CD14-positive monocyte (primary cell): ENCODE results near the gene DDR1. TPM values are rescaled to one million over a fixed set of nuclear protein-coding genes. Genes with fewer than 3 reads are reported as not detected.

Experiments
- DNase-seq, 3 donors: peaks; one replicate each; pipeline ENCODE4 v3.0.0-alpha.2; 2011 to 2022
- H2AFZ ChIP-seq: 2 replicates; pipeline ENCODE4 v1.6.0; 2012; ENCODE audit warnings: mild to moderate bottlenecking, low read depth, low read length, inconsistent platforms; ENCODE audit not compliant: insufficient read depth, poor library complexity, severe bottlenecking
- H3K27ac ChIP-seq, 2 donors: 1 replicate in 1 of 2; 2 replicates in 1 of 2; pipeline ENCODE4 v1.5.1; 2012 to 2013; ENCODE audit warnings: low read length in 2 of 2, control low read depth in 1 of 2, inconsistent platforms in 1 of 2, low read depth in 1 of 2, mild to moderate bottlenecking in 1 of 2
- H3K27me3 ChIP-seq, 2 donors: one replicate each; pipeline versions ENCODE4 v1.6.0 to v1.6.1; 2011 to 2013; ENCODE audit warnings: low read length in 2 of 2; ENCODE audit not compliant: control insufficient read depth in 2 of 2, insufficient read depth in 2 of 2
- H3K36me3 ChIP-seq, 2 donors: replicated peaks in 1 of 2; 1 replicate in 1 of 2; 2 replicates in 1 of 2; pipeline versions ENCODE4 v1.5.1 to v1.6.1; 2012 to 2013; ENCODE audit warnings: low read length in 2 of 2, control low read depth in 1 of 2, inconsistent platforms in 1 of 2, mild to moderate bottlenecking in 1 of 2; ENCODE audit not compliant: insufficient read depth in 2 of 2, control insufficient read depth in 1 of 2
- H3K4me1 ChIP-seq, 2 donors: 1 replicate in 1 of 2; 2 replicates in 1 of 2; pipeline versions ENCODE4 v1.5.1 to v1.6.1; 2012 to 2013; ENCODE audit warnings: low read length in 2 of 2, control low read depth in 1 of 2, inconsistent platforms in 1 of 2, mild to moderate bottlenecking in 1 of 2, moderate library complexity in 1 of 2; ENCODE audit not compliant: insufficient read depth in 2 of 2, control insufficient read depth in 1 of 2
- H3K4me2 ChIP-seq: replicated peaks from 2 replicates; pipeline ENCODE3; 2012; ENCODE audit warnings: low read length, moderate library complexity, mild to moderate bottlenecking; ENCODE audit not compliant: poor library complexity, severe bottlenecking; ENCODE audit errors: extremely low read depth
- H3K4me3 ChIP-seq, 3 experiments: fragments of 200-600 bp in 1 of 3; sonication (generic) in 1 of 3; replicated peaks in 1 of 3; 1 replicate in 2 of 3; 2 replicates in 1 of 3; pipeline ENCODE4 v1.5.1; 2011 to 2013; ENCODE audit warnings: low read length in 3 of 3, mild to moderate bottlenecking in 3 of 3, control low read depth in 2 of 3, low read depth in 2 of 3, inconsistent platforms in 1 of 3, moderate library complexity in 1 of 3
- H3K79me2 ChIP-seq: 2 replicates; pipeline ENCODE4 v1.6.0; 2012; ENCODE audit warnings: mild to moderate bottlenecking, control low read depth, inconsistent platforms, low read length, moderate library complexity; ENCODE audit not compliant: insufficient read depth
- H3K9ac ChIP-seq: 2 replicates; pipeline ENCODE4 v1.6.0; 2017; ENCODE audit warnings: low read length, mild to moderate bottlenecking; ENCODE audit not compliant: insufficient read depth, poor library complexity, severe bottlenecking
- H3K9me3 ChIP-seq, 2 donors: replicated peaks in 1 of 2; 1 replicate in 1 of 2; 2 replicates in 1 of 2; pipeline versions ENCODE4 v1.5.1 to v1.6.1; 2012 to 2013; ENCODE audit warnings: low read length in 2 of 2, control low read depth in 1 of 2; ENCODE audit not compliant: control insufficient read depth in 1 of 2, insufficient read depth in 1 of 2
- H4K20me1 ChIP-seq: 2 replicates; pipeline ENCODE4 v1.6.0; 2012; ENCODE audit warnings: mild to moderate bottlenecking, low read length, control low read depth, moderate library complexity; ENCODE audit not compliant: insufficient read depth
- H3K27ac Mint-ChIP-seq, 7 donors: one replicate each; pipeline ENCODE4 v1.8.0; 2020; ENCODE audit warnings: mild to moderate bottlenecking in 7 of 7, mixed read lengths in 7 of 7, moderate library complexity in 6 of 7, inconsistent platforms in 2 of 7
- H3K27me3 Mint-ChIP-seq, 3 donors: one replicate each; pipeline ENCODE4 v1.8.0; 2021 to 2022; ENCODE audit warnings: low read depth in 3 of 3, mild to moderate bottlenecking in 3 of 3, mixed read lengths in 3 of 3, moderate library complexity in 3 of 3, inconsistent platforms in 1 of 3
- H3K36me3 Mint-ChIP-seq, 2 donors: one replicate each; pipeline ENCODE4 v1.8.0; 2020; ENCODE audit warnings: mixed read lengths in 2 of 2, inconsistent platforms in 1 of 2, mild to moderate bottlenecking in 1 of 2
- H3K4me1 Mint-ChIP-seq: one replicate; pipeline ENCODE4 v1.8.0; 2020; ENCODE audit warnings: mild to moderate bottlenecking, mixed read lengths
- H3K4me3 Mint-ChIP-seq, 2 donors: one replicate each; pipeline ENCODE4 v1.8.0; 2020; ENCODE audit warnings: mild to moderate bottlenecking in 2 of 2, mixed read lengths in 2 of 2, moderate library complexity in 1 of 2
- H3K9me3 Mint-ChIP-seq, 7 donors: one replicate each; pipeline ENCODE4 v1.8.0; 2020 to 2022; ENCODE audit warnings: mixed read lengths in 7 of 7, mild to moderate bottlenecking in 6 of 7, moderate library complexity in 6 of 7, inconsistent platforms in 2 of 7
- WGBS: methylation state at CpG from one replicate; pipeline ENCODE4 v1.1.5; 2013; ENCODE audit warnings: missing lambda C conversion rate; ENCODE audit not compliant: insufficient coverage; 5-methylcytosine and 5-hydroxymethylcytosine counted together
- intact Hi-C, 2 donors: fragments of 100-400 bp; cut with micrococcal nuclease; formaldehyde crosslinking; loops; one replicate each; pipeline versions ENCODE4 v1.15.0 to v1.15.1; 2023
- polyA plus RNA-seq, 3 donors: library from polyadenylated mRNA; depleted of rRNA in 1 of 3; unstranded in 2 of 3; stranded (reverse) in 1 of 3; fragments of 300-500 nt in 2 of 3; fragments of >200 nt in 1 of 3; fragmentation: Illumina TruSeq in 2 of 3; gene quantifications; 1 replicate in 2 of 3; 2 replicates in 1 of 3; pipeline ENCODE4 v1.2.3, GENCODE V29; 2012 to 2021
- TF ChIP-seq, protein P1 (sequence below): fragments of 200-600 bp; IDR thresholded peaks from one replicate; pipeline ENCODE4 v1.8.0; 2022; ENCODE audit warnings: antibody characterized with exemption, mild to moderate bottlenecking

DDR1 gene
- polyA plus RNA-seq, 3 donors: 0.39 to 1.0 (median 0.51) TPM

GRCh38 chr6:30835576-30835975 is 48.7 kb upstream of the DDR1 start:
- H3K4me2 ChIP-seq: no peak overlapping the region
- H3K9me3 Mint-ChIP-seq: peaks cover 0 to 3% (median 0%) of the 10 kb centered on the region in 7 donors
- no peaks in the 10 kb centered on the region for H3K36me3 Mint-ChIP-seq
- no peaks in the 10 kb centered on the region for H4K20me1 ChIP-seq
- H3K27ac ChIP-seq: no peak overlapping the region
- TF ChIP-seq, protein P1, sequence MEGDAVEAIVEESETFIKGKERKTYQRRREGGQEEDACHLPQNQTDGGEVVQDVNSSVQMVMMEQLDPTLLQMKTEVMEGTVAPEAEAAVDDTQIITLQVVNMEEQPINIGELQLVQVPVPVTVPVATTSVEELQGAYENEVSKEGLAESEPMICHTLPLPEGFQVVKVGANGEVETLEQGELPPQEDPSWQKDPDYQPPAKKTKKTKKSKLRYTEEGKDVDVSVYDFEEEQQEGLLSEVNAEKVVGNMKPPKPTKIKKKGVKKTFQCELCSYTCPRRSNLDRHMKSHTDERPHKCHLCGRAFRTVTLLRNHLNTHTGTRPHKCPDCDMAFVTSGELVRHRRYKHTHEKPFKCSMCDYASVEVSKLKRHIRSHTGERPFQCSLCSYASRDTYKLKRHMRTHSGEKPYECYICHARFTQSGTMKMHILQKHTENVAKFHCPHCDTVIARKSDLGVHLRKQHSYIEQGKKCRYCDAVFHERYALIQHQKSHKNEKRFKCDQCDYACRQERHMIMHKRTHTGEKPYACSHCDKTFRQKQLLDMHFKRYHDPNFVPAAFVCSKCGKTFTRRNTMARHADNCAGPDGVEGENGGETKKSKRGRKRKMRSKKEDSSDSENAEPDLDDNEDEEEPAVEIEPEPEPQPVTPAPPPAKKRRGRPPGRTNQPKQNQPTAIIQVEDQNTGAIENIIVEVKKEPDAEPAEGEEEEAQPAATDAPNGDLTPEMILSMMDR: no peak
- H2AFZ ChIP-seq: no peak overlapping the region
- no peaks in the 10 kb centered on the region for H3K9me3 ChIP-seq
- H3K27me3 ChIP-seq: no peaks in the 10 kb centered on the region
- no peak for DNase-seq
- H3K27ac Mint-ChIP-seq: no peak overlapping the region
- no peak overlapping the region for H3K4me3 Mint-ChIP-seq
- peaks cover 25 to 29% of the 10 kb centered on the region in 2 donors for H3K4me1 ChIP-seq
- 100% methylated on average over 3 of the region's 3 CpGs for WGBS
- no peaks in the 10 kb centered on the region for H3K36me3 ChIP-seq
- intact Hi-C loops: no loop called here
- H3K4me1 Mint-ChIP-seq: peaks cover 37% of the 10 kb centered on the region
- peaks cover 0 to 2% (median 0%) of the 10 kb centered on the region in 3 donors for H3K27me3 Mint-ChIP-seq
- no peak overlapping the region for H3K4me3 ChIP-seq
- no peak overlapping the region for H3K9ac ChIP-seq
- no peaks in the 10 kb centered on the region for H3K79me2 ChIP-seq

DNA sequence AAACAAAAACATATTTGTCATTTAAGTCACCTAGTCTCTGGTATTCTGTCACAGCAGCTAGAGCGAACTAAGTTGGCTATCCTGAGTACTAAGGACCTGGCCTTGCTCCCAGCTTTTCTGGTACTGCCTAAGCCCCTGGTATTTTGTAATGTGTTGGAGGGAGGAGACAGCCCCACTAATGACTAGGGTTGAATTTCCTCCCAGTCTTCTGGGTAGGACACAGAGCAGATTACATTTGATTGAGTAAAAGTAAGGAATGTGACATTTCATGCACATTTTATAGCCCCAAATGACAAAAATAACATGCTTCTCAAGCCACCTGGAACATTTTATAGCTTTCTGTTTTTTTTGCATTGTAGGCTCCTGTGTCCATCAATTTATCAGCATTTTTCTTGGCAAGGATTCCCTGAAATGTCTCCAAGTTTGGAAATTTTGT is 47.9 kb upstream of the DDR1 start:
- no peak overlapping the region for H3K27ac ChIP-seq
- H3K36me3 Mint-ChIP-seq: no peaks in the 10 kb centered on the region
- no peak overlapping the region for H2AFZ ChIP-seq
- no peak overlapping the region for H3K4me3 ChIP-seq
- H3K27ac Mint-ChIP-seq: peak overlapping the region in 1 of 7 donors; percentile 49
- 75% methylated on average over 1 of the region's 1 CpG for WGBS
- no peak overlapping the region for H3K4me2 ChIP-seq
- H3K4me1 ChIP-seq: peaks cover 16 to 20% of the 10 kb centered on the region in 2 donors
- intact Hi-C loops: no loop called here
- no peaks in the 10 kb centered on the region for H4K20me1 ChIP-seq
- H3K36me3 ChIP-seq: no peaks in the 10 kb centered on the region
- DNase-seq: no peak
- H3K4me3 Mint-ChIP-seq: no peak overlapping the region
- no peaks in the 10 kb centered on the region for H3K27me3 ChIP-seq
- peaks cover 29% of the 10 kb centered on the region for H3K4me1 Mint-ChIP-seq
- peaks cover 0 to 2% (median 0%) of the 10 kb centered on the region in 3 donors for H3K27me3 Mint-ChIP-seq
- peaks cover 0 to 1% (median 0%) of the 10 kb centered on the region in 7 donors for H3K9me3 Mint-ChIP-seq
- no peaks in the 10 kb centered on the region for H3K9me3 ChIP-seq
- no peaks in the 10 kb centered on the region for H3K79me2 ChIP-seq
- H3K9ac ChIP-seq: no peak overlapping the region
- TF ChIP-seq, protein P1: no peak
